HTR-8/SVneo (cell line): ENCODE results near the gene CCDC91.
"Not testable (repeated sequence)": the region's sequence is repeated elsewhere in the genome, so short reads cannot be mapped to it uniquely, and the experiment has no call there.

Source experiments
- DNase-seq: peaks from one replicate; pipeline ENCODE4 v3.0.0; 2011; ENCODE audit warnings: low spot score, mixed read lengths; ENCODE audit not compliant: insufficient read length
- FAIRE-seq: peaks from 2 replicates; lab custom pipeline; 2011; peaks lifted over from hg19 to GRCh38; lab: Jason Lieb, UNC

CCDC91 gene

DNA sequence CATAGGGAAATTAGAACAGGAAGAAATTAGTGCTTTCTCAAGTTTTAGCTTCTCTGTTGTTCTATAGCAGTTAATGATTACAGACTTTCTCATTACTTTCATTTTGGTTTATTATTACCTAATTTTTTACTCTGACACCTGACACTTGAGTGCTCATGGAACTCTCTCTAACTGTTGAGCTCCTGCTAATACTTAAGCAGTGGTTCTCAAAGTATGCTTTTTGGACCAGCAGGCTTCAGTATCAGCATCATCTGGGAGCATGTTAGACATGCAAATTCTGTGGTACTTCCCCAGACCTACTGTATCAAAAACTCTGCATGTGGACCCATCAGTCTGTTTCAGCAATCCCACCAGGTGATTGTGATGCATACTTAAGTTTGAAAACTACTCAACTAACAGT is 235.3 kb downstream of the CCDC91 start:
- FAIRE-seq, result peak; percentile 66

DNA sequence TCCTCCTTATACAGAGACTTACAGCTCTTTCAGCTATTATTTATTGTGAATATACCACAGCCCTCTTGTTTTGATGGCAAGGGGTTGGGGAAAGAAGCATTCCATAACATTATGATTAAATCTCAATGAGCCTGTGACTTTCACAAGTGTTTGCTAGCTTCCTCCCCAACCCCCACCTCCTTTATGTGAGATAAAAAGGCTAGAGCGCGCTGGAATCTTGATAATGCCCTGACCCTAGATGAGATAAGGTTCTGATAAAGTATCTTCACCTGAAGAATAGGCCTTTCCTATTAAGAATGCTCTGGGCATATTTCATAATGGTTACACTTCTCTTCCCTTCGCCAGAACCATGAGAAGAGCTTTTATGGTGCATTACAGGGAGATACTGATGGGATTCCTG is 236.8 kb downstream of the CCDC91 start:
- DNase-seq (no peak), FAIRE-seq (no peak)

More for the DNA sequence above, 235.3 kb downstream of the CCDC91 start:
- no peak for DNase-seq

DNA sequence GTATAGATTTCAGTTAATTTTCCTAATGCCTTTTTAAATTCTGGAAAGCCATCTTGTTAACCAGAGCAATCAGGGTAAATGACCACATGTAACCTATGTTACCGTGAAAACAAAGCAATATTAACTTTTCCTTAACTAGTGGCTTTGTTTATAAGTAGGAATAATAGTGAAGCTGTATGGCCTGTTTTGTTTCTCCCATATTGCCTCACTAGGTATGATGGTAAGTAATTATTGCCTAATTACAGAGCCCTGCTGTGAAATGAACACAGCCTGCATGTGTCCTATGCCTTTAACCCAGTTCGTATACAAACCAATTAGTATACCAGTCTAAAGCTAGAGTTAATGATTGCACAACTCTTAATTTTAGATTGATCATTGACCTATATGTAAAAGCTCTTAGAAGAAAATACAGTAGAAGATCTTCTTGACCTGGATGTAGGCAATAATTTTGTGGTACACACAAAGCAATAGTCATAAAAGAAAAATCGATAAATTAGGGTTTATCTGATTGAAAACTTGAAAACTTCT is 249.9 kb downstream of the CCDC91 start:
- no peak for DNase-seq

DNA sequence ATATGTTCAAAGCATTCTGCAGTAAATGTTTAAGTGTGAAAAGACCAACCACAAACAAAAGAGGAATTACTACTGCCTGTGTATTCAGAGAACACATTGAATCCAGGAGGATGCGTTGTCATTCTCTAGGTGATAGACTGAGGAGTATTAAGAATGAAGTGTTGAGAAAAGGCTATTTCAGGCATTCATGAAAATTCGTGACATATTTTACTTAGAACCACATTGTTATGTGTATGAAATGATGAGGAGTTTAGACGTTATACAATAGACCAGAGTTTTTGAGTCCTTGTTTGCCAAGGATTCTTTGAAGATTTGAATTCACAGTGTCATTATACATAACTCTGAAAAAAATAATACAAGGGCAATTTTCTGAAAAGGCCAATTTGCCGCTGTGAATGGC is 251.8 kb downstream of the CCDC91 start:
- no peak for FAIRE-seq
- no peak for DNase-seq

More for the DNA sequence above, 249.9 kb downstream of the CCDC91 start:
- FAIRE-seq, result no peak

DNA sequence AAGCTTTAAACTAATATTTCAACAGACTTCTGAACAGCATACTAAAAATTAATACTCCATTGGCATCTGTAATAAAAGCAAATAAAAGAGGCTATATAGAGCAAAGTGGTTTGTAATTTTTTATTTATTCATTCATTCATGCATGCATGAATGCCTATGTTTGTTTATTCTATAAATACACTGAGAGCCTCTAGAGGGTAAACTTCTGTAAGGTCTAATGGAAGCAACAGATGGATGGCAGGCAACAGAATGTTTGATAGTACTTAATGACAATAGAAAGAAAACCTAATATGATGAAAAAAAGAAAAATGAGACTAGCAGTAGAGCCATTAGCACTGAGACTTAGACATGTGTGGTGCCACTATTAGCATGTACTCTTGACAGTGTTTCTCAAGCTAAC is 253.1 kb downstream of the CCDC91 start:
- FAIRE-seq, result no peak
- DNase-seq, result no peak

DNA sequence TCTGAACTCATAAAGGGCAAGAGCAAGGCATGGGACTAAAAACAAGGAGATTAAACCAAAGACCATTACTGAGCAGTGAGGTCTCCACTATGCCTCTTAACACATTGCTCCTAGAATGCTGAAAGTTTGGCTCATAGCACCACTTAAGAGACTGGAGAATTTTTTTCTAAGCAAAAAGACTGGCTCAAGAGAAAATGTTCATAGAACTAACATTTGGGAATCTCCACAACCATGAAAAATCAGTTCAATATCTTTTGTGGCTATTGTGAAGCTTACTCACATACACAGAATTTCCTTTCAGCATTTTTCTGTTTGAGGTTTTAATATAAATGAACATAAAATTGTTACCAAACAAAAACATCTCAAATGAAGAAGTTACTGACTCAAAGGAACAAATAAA is 255.8 kb downstream of the CCDC91 start:
- no peak for DNase-seq
- no peak for FAIRE-seq

DNA sequence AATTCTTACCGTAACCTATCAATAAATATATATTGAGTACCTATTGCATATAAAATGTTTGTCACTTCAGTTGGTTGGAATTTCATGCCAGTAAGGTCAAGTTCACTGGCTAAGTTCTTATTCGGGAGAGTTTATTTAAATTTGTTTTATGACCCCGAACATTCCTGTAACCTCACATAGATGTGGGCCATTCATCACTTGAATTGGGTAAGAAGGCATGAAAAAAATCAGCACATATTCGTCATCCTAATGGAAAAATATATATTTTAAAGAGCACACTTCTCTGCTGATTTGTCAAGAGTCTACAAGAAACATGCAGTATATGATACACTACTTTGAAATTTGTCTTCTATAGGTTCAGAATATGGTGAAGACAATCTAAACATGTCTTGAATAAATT is 263.4 kb downstream of the CCDC91 start:
- FAIRE-seq, result no peak

DNA sequence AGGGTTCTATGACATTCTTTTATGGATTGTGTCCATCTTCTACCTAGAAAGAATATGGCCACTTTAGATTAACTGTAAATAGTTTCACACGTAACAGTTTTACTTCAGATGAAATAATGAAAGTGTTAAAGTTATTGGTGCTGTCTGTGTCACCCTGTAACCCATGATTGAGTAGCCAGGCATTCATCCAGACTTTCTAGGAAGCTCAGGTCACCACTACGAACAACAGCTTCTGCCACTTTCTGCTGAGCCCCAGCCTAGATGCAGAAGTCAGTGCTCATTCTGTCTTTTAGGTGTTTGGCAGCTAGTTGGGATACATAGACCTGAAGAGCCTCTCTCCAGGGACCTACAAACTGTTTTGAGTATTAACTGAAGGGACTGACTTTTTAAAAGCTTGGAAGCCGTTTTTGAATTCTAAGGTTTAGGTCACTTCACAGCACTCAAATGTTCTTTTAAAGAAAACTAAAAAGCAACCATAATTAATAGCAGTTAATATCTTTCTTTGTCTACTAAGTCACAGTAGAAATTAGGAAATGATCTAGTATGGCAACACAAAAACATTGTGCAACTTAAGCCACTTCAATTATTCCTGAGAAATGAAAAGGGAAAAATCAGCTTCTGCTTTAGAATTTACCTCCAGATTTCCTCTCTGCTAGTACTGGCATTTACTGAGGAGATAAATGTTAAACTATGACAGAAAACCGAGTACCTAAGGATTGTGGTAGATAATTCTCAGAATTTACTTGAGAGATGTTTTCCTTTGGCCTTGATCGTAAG is 266.9 kb downstream of the CCDC91 start:
- no peak for FAIRE-seq

More for the DNA sequence above, 263.4 kb downstream of the CCDC91 start:
- no peak for DNase-seq

DNA sequence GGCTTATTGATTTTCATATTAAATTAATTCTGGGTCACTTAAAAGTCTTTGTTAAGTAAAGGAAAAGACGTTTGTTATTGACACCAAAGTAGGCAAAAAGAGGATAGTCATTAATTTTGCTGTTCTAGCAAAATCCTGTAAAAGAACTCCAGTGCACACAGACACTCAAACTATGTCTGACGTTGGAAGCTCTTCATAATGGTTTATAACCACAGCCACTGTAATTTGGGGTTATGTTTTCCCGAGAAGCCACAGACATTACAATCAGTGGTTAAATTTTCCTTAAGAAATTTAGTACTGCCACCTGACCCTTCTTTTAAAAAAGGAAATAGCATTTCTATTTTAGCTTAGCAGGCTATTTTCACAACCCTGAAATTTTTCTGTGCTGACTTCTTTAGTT is 267.5 kb downstream of the CCDC91 start:
- no peak for DNase-seq
- FAIRE-seq, result no peak

More for the DNA sequence above, 266.9 kb downstream of the CCDC91 start:
- DNase-seq, result no peak

DNA sequence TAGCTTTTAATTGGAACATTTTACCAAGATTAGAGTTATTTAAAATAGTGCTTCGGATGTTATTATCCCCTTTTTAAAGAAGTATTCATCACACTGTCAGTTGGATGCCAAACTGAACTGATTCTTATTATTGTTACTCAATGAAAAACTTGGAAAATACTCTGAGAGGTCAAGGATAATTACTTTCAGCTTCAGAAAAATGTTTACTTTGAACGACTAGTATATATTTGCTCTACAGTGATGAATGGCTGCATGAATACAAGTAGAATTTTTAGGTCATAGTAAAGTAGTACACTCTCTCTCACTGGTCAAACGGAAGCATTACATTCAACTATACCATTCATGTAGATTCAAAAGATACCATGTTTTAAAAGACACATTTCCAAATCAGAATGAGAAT is 269.2 kb downstream of the CCDC91 start:
- DNase-seq (no peak), FAIRE-seq (no peak)

DNA sequence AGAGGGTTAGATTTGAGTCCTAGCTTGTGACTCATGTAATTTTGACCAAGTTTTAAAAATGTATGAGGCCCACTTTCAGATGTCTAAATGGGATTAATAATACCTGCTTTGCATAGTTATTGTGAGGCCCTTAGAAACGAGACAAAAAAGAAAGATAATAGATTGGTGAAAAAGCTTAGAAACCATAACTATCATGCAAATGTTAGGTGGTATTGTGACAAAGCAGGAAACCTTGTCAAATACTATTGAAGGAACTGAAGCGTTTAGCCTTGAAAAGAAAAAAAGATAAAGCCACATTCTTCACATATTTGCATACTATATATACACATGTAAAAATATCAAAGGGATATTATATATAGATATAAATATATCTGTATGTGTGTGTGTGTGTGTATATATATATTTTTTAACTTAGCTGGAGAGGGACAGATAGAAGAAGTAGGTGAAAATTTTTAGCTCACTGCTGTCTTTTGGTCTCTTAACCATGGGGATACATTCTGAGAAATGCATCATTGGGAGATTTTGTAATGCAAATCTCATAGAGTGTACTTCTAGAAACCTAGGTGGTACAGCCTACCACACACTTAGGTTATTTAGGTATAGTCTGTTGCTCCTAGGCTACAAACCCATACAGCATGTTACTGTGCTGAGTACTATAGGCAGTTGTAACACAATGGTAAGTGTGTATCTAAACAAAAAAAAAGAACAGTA is 270.3 kb downstream of the CCDC91 start:
- FAIRE-seq, result no peak
- DNase-seq, result no peak

DNA sequence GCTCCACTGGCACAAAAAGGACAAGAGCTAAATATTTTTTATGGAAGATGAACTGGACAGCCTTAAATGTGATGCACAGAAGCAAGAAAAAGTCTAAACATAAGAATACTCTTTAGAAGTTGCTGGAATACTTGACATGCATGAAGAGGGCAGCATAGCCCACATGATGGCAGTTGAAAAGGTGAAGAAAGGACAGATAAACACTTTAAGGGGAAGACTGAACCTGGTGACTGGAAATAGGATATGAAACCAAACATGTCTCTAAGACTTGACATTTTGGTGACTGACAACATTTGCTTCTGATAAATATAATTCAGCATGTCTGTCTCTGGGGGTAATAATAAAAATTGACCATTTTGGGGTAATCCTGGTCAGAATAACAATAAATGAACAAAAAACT is 273.1 kb downstream of the CCDC91 start:
- DNase-seq (no peak), FAIRE-seq (no peak)

DNA sequence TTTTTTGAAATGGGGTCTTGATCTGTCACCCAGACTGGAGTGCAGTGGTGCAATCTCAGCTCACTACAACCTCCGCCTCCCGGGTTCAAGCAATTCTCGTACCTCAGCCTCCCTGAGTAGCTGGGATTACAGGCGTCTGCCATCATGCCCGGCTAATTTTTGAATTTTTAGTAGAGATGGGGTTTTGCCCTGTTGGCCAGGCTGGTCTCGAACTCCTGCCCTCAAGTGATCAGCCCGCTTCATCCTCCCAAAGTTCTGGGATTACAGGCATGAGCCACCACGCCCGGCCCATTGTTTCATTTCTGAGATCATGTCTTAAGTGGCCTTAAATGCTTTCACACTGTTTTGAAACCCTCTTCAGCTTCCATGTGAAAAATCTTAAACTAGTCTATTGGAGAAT is 281.5 kb downstream of the CCDC91 start:
- not testable (repeated sequence) for DNase-seq, FAIRE-seq

DNA sequence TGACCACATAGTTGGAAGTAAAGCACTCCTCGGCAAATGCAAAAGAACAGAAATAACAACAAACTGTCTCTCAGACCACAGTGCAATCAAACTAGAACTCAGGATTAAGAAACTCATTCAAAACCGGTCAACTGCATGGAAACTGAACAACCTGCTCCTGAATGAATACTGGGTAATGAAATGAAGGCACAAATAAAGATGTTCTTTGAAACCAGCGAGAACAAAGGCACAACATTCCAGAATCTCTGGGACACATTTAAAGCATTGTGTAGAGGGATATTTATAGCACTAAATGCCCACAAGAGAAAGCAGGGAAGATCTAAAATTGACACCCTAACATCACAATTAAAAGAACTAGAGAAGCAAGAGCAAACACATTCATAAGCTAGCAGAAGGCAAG is 285.9 kb downstream of the CCDC91 start:
- DNase-seq, FAIRE-seq: not testable (repeated sequence)

DNA sequence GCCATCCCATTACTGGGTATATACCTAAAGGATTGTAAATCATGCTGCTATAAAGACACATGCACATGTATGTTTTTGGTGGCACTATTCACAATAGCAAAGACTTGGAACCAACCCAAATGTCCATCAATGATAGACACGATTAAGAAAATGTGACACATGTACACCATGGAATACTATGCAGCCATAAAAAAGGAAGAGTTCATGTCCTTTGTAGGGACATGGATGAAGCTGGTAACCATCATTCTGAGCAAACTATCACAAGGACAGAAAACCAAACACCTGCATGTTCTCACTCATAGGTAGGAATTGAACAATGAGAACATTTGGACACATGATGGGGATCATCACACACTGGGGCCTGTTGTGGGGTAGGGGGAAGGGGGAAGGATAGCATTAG is 288.8 kb downstream of the CCDC91 start:
- DNase-seq, FAIRE-seq: not testable (repeated sequence)

DNA sequence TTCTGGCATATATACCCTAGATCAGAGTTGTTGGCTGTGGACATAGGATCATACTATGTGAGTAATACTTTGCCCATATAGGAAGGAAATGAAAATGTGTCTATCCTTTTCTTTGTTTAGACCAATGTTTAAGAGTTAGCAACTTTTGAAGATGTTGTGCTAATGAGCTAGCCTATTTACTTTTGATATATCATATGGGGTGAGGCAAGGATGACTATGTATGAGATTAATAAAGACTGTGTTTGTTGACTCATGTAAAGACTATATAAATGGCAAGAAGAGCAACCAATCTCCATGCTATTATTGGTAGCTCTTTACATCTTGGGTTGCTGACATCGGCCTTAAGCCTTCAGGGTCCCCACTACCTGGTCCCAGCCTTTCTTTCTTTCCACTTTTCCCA is 289.4 kb downstream of the CCDC91 start:
- peak; percentile 48 for FAIRE-seq
- no peak for DNase-seq

DNA sequence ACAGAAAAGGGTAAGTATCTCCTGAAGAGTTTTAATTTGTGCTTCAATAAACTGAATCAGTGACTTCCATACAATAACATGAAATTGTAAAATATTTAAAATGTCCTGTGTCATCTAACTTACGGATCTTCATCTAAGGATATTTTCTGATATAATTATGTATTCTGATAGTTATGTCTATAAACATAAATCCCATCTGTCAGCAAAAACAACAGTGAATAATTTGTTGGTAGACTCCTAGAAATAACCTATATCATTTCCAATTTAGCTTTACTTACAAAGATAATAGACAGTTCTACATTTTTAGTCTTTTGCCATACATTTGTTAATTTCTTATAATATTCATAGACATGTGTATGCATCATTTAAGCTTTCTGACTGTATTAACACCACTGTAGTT is 293.9 kb downstream of the CCDC91 start:
- DNase-seq (no peak), FAIRE-seq (no peak)

DNA sequence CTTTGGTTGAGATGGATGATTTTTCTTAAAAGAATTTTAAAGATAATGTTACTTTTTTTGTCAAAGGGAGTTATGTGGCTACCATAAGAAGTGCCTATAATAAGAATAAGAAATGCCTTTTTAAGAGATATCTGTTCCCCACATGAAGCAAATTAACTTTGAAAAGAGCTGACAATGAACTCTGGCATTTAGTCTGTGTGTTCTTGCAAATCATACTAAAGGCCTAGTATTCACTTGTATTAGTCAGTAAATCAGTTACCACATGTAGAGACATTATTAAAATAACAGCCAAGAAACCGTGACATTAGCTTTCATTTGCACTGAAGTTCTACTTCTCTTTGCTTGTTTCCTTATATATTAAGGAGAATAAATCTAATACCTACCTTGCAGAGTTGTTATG is 296.3 kb downstream of the CCDC91 start:
- no peak for DNase-seq

DNA sequence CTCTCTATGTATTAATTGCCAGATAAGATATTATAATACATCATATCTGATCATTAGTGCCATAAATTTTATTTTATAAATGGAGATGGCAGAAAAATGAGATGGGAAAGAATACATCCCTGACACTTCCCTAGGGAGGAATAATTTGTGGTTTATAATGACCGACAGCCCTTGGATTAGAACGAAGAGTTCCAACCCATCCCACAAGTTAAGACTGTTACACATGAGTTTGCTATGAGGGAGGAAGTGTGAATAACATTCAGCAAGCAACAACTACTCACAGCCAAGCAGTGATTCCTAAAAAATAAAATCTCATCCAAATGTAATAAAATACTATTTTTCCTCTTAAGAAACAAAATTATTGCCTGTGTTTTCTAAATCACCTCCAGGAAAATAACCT is 299.0 kb downstream of the CCDC91 start:
- DNase-seq (no peak), FAIRE-seq (no peak)

More for the DNA sequence above, 296.3 kb downstream of the CCDC91 start:
- FAIRE-seq, result no peak

DNA sequence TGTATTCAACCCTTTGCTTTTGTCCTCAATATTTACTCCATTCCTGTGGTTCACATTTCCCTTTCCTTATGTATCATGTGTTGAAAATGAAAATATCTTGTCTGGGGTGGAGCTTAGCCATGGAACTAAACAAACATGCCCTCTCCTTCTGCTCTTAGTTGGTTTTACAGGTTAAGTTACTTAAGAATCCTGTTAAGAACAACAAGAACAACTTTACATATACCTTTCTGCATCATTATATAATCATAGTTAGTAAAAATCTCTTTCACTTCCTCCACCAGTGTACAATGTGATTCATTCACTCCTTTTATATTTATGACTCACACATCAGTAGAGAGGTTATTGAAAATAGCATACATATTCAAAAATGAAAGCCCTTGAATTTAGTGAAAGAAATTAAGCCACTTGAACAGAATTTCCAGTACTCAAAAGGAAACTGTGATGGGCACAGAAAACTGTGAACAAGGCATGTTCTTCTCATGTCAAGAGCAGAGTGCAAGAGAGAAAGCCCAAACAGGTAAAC is 307.7 kb downstream of the CCDC91 start:
- FAIRE-seq (no peak), DNase-seq (peak; percentile 2)

DNA sequence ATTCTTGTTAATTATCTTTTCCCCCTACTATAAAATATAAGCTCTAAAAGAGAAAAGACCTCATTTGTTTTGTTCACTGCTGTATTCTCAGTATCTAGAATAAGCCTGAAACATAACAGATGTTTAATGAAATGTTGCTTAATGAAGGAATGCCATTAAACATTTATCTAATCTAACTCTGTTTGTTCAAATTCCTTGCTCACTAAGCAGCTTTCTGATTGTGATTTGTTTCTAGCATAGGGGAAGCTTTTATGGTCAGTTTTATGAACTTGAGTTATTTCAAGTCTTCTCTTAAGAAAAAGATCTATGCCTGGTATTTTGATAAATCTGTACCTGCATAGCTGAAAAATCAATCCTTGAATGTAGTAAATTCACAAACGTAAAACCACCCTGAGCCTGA is 308.6 kb downstream of the CCDC91 start:
- no peak for DNase-seq

More for the DNA sequence above, 308.6 kb downstream of the CCDC91 start:
- FAIRE-seq, result no peak
